AG04449 (cell line): ENCODE measurements around the gene EFNA5.

ENCODE experiments used
- CTCF ChIA-PET: fragments of 350-600 bp; formaldehyde crosslinking; extraction: SDS; loops from one replicate; lab custom pipeline; 2021; ENCODE audit warnings: antibody characterized with exemption; lab: Yijun Ruan, JAX
- POLR2A ChIA-PET: fragments of 400-600, 350-600 bp; formaldehyde crosslinking; extraction: SDS; loops from one replicate; lab custom pipeline; 2020; ENCODE audit warnings: antibody characterized with exemption, inconsistent platforms; lab: Yijun Ruan, JAX
- DNase-seq: peaks from one replicate; pipeline ENCODE4 v3.0.0-alpha.2; 2010; ENCODE audit warnings: low read depth, low spot score
- H3K4me3 ChIP-seq: 2 replicates; pipeline ENCODE4 v1.5.1; 2011; ENCODE audit warnings: low read depth, mild to moderate bottlenecking, control low read depth, low read length
- TF ChIP-seq, protein P1 (sequence below): IDR thresholded peaks from one replicate; pipeline ENCODE4 v1.5.1; 2011; ENCODE audit warnings: mild to moderate bottlenecking, moderate library complexity, low read length, control low read depth, inconsistent platforms; ENCODE audit not compliant: insufficient read depth; ENCODE audit errors: missing control alignments

Gene EFNA5

DNA sequence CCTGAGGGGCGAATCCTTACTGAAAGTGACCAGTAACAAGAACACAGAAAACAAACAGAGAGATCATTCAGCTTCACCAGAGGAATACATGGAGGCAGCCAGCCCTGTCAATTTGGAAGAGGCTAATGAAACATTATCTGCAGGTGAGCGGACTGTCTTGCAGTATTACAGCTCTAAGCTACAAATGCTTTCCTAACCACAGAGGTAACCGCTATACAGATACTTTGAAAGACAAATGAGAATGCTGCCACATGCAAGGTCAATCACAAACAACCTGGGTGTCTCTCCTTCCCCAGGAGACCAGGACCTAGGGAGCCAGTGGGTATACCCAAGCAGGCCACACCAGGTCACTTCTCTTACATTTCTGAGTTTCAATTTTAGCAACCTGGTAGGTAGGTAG is 30.2 kb downstream of the EFNA5 start:
- POLR2A ChIA-PET: no interaction called here
- DNase-seq: no peak
- CTCF ChIA-PET: no interaction called here
- no peak overlapping the region for H3K4me3 ChIP-seq
- TF ChIP-seq, protein P1, sequence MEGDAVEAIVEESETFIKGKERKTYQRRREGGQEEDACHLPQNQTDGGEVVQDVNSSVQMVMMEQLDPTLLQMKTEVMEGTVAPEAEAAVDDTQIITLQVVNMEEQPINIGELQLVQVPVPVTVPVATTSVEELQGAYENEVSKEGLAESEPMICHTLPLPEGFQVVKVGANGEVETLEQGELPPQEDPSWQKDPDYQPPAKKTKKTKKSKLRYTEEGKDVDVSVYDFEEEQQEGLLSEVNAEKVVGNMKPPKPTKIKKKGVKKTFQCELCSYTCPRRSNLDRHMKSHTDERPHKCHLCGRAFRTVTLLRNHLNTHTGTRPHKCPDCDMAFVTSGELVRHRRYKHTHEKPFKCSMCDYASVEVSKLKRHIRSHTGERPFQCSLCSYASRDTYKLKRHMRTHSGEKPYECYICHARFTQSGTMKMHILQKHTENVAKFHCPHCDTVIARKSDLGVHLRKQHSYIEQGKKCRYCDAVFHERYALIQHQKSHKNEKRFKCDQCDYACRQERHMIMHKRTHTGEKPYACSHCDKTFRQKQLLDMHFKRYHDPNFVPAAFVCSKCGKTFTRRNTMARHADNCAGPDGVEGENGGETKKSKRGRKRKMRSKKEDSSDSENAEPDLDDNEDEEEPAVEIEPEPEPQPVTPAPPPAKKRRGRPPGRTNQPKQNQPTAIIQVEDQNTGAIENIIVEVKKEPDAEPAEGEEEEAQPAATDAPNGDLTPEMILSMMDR: no peak

DNA sequence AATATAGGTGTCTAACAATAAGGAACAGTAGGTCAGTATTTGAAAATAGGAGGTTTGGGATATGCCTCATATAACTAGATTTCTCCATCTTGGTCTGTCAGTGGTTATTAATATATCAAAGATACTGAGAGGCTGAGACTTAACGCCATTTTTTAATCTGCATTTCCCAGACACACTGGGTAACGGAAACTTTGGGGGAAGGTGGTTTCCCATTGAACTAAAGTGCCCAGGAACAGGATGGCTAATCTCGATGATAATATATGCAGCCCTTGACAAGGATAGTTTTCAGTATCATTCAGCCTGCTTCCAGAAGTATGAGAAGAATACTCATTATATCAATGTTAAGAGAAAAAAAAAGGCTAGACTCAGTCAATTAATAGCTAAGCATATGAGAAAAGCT is 30.7 kb downstream of the EFNA5 start:
- no peak overlapping the region for H3K4me3 ChIP-seq
- no peak for DNase-seq
- TF ChIP-seq, protein P1: no peak
- ChIA-PET POLR2A (no interaction called here), CTCF (no interaction called here)

DNA sequence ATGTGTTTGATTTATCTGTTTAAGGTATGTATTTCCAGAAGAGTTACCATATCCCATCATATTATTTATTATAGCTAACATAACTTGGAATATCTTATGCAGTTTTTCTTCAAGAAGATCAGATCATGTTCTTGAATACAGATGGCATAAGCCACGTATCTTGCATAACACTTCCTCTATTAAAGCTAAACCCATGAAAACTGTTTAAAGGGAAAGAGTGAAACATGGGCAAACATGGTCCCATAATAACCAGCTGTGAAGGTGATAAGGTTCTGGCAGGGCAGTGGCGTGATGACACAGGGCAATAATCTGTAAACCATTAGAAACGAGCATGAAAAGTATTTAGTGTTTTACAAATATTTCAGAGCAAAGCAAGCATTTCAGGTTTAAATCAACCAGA is 34.2 kb downstream of the EFNA5 start:
- no peak overlapping the region for H3K4me3 ChIP-seq
- ChIA-PET POLR2A (no interaction called here), CTCF (no interaction called here)
- TF ChIP-seq, protein P1: no peak
- DNase-seq: no peak

DNA sequence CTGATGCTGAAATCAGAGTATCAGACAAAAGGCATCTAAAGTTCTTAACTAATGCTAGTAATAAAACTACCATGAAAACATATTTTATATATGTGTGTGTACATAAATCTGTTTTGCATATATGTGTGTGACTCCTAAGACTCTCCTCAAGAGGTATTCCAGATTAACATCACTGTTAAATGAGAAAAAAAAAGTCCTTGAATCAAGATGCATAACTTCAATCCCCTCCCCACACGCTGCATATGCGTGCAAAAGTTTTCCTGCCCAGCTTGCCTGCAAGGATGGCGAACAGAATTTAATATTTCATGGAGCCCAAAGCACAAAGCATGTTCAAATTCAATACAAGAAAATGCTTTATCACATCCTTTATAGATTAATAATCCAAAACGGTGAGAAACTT is 34.7 kb downstream of the EFNA5 start:
- POLR2A ChIA-PET: no interaction called here
- no peak overlapping the region for H3K4me3 ChIP-seq
- TF ChIP-seq, protein P1: no peak
- DNase-seq: no peak
- CTCF ChIA-PET: no interaction called here

DNA sequence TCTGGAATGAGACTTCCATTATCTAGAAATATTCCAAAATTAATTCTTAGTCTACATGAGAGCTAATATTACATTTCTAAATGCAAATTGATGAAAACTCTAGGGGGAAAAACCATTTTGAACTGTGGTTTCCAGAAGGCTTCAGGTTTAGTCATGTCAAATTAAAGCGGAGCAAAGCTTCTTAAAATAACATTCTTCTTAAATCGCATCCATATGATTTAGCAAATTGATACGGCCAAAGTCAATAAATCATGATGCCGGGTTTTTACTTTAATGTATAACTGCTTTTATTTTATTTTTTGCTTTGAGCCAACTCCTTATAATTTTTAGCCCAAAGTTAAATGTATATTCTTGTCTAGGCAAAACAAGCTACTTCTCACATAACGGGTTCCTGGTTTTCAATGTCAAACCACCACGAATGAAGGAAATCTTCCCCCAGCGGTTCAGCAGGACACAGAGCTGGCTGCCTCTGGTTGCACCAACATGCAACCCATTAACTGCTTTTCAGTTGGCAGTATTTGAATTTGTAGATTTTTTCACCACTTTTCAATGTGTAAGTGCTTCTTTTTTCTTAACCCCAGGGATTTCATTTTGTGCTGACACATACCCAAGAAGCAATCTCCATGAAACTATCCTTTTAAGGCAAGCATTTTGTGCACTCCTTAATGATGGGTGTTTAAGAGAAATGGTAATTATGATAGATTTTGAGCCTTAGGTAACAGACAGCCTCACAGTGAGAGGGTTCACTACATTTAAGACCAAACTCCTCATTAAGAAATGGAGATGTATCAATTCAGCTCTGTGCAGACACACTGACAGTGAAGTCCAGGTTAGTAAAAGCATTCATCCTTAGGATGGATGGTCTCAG is 35.5 kb downstream of the EFNA5 start:
- TF ChIP-seq, protein P1: no peak
- no peak for DNase-seq
- peak overlapping the region; percentile 20; the same call in 1 of the 2 replicates for H3K4me3 ChIP-seq
- ChIA-PET CTCF (no interaction called here), POLR2A (no interaction called here)

DNA sequence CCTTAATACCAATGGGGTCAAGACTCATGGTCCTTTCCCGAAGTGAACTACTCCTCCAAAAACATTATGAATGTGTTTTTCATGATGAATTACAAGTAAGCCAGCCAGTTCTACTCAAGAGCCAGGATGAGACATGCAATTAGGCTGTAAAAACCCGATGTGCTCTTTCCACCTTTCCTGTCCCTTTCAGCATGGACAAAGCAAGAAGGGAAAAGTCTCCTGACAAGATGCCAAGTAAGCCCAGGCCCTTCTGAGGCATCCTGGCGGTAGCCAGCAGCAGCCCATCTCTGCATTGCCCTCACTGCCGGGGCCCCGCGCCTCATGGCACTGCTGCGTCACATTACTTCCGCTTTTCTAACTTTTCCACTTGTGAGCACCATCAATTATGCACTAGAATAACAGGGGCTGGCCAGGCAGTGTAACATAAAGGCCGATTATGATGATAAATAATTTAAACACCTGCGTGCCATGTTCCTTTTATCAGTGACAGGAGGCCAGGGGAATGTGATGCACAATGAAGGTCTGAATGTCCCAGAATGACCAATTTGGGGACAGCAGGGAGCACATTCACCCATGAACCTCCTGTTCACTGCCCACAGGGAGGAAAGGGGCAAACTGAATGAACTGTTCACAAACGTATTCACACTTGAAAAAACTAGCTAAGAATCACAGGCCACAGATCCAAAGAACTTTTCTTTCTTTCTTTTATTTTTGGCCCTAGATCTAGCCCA is 37.4 kb downstream of the EFNA5 start:
- H3K4me3 ChIP-seq: no peak overlapping the region
- ChIA-PET CTCF (no interaction called here), POLR2A (no interaction called here)
- TF ChIP-seq, protein P1: no peak
- no peak for DNase-seq
